ENCODE data around the gene ATP8B2.
"Not testable (repeated sequence)": the region's sequence is repeated elsewhere in the genome, so short reads cannot be mapped to it uniquely, and the experiment has no call there.

- not testable (repeated sequence) for TF ChIP-seq POLR2A (IDR thresholded peaks at IDR 0.05; ENCODE audit: low read depth, low read length); POLR2AphosphoS5 (IDR thresholded peaks at IDR 0.05; ENCODE audit: low read depth, low read length); TAF1 (IDR thresholded peaks at IDR 0.05; ENCODE audit: borderline replicate concordance, low read depth, low read length)
These were observed 16.0 kb downstream of the ATP8B2 start for GRCh38 chr1:154341366-154341765.

Measured in GM12892 (cell line).